ENCODE data around the gene CCNH.

The CCNH gene

GRCh38 chr5:87403409-87403808 is 9.3 kb downstream of the CCNH start:
- H3K27ac ChIP-seq (replicated peaks), result no peak overlapping the region
- TF ChIP-seq, protein P1, sequence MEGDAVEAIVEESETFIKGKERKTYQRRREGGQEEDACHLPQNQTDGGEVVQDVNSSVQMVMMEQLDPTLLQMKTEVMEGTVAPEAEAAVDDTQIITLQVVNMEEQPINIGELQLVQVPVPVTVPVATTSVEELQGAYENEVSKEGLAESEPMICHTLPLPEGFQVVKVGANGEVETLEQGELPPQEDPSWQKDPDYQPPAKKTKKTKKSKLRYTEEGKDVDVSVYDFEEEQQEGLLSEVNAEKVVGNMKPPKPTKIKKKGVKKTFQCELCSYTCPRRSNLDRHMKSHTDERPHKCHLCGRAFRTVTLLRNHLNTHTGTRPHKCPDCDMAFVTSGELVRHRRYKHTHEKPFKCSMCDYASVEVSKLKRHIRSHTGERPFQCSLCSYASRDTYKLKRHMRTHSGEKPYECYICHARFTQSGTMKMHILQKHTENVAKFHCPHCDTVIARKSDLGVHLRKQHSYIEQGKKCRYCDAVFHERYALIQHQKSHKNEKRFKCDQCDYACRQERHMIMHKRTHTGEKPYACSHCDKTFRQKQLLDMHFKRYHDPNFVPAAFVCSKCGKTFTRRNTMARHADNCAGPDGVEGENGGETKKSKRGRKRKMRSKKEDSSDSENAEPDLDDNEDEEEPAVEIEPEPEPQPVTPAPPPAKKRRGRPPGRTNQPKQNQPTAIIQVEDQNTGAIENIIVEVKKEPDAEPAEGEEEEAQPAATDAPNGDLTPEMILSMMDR (IDR thresholded peaks at IDR 0.05; ENCODE audit: insufficient read depth, low read length), result no peak
- no peak for TF ChIP-seq REST (IDR thresholded peaks at IDR 0.05; ENCODE audit: insufficient replicate concordance, low read depth)
- TF ChIP-seq POLR2AphosphoS5 (IDR thresholded peaks at IDR 0.05; ENCODE audit: low read depth), result no peak
- TF ChIP-seq SPI1 (IDR thresholded peaks at IDR 0.05; ENCODE audit: borderline replicate concordance, low read depth), result no peak
- no peak for TF ChIP-seq GABPA (IDR thresholded peaks at IDR 0.05; ENCODE audit: low read depth)

GRCh38 chr5:87401626-87402025 is 11.1 kb downstream of the CCNH start:
- Histone ChIP-seq H3K27me3 (ENCODE audit: insufficient read depth, poor library complexity, severe bottlenecking) (no peaks in the 10 kb centered on the region), H3K4me3 (replicated peaks; ENCODE audit: insufficient read depth, low read length) (no peak overlapping the region), H3K27ac (replicated peaks) (no peak overlapping the region)
- TF ChIP-seq SPI1 (IDR thresholded peaks at IDR 0.05; ENCODE audit: borderline replicate concordance, low read depth) (no peak), REST (IDR thresholded peaks at IDR 0.05; ENCODE audit: insufficient replicate concordance, low read depth) (no peak), GABPA (IDR thresholded peaks at IDR 0.05; ENCODE audit: low read depth) (no peak), POLR2AphosphoS5 (IDR thresholded peaks at IDR 0.05; ENCODE audit: low read depth) (no peak)
- TF ChIP-seq, protein P1 (IDR thresholded peaks at IDR 0.05; ENCODE audit: insufficient read depth, low read length), result no peak
- no peak for DNase-seq (ENCODE audit: low read depth in 1 of 2, low spot score in 1 of 2)

More at GRCh38 chr5:87403409-87403808, 9.3 kb downstream of the CCNH start:
- H3K4me3 ChIP-seq (replicated peaks; ENCODE audit: insufficient read depth, low read length), result no peak overlapping the region
- H3K27me3 ChIP-seq (ENCODE audit: insufficient read depth, poor library complexity, severe bottlenecking), result no peaks in the 10 kb centered on the region
- DNase-seq (ENCODE audit: low read depth in 1 of 2, low spot score in 1 of 2), result no peak

- Histone ChIP-seq H3K27ac (replicated peaks) (no peak overlapping the region), H3K4me3 (replicated peaks; ENCODE audit: insufficient read depth, low read length) (no peak overlapping the region)
- DNase-seq (ENCODE audit: low read depth in 1 of 2, low spot score in 1 of 2), result no peak
Observed at GRCh38 chr5:87400305-87400899, 12.3 kb downstream of the CCNH start.

More at GRCh38 chr5:87400305-87400899, 12.3 kb downstream of the CCNH start:
- TF ChIP-seq REST (IDR thresholded peaks at IDR 0.05; ENCODE audit: insufficient replicate concordance, low read depth) (no peak), SPI1 (IDR thresholded peaks at IDR 0.05; ENCODE audit: borderline replicate concordance, low read depth) (no peak), POLR2AphosphoS5 (IDR thresholded peaks at IDR 0.05; ENCODE audit: low read depth) (no peak), GABPA (IDR thresholded peaks at IDR 0.05; ENCODE audit: low read depth) (no peak)
- TF ChIP-seq, protein P1 (IDR thresholded peaks at IDR 0.05; ENCODE audit: insufficient read depth, low read length), result no peak
- H3K27me3 ChIP-seq (ENCODE audit: insufficient read depth, poor library complexity, severe bottlenecking), result no peaks in the 10 kb centered on the region

All from HL-60 (cell line).